Measurements from ENCODE around the gene ABCA9.
"Not testable (repeated sequence)": the region's sequence is repeated elsewhere in the genome, so short reads cannot be mapped to it uniquely, and the experiment has no call there.

ABCA9 gene, protein sequence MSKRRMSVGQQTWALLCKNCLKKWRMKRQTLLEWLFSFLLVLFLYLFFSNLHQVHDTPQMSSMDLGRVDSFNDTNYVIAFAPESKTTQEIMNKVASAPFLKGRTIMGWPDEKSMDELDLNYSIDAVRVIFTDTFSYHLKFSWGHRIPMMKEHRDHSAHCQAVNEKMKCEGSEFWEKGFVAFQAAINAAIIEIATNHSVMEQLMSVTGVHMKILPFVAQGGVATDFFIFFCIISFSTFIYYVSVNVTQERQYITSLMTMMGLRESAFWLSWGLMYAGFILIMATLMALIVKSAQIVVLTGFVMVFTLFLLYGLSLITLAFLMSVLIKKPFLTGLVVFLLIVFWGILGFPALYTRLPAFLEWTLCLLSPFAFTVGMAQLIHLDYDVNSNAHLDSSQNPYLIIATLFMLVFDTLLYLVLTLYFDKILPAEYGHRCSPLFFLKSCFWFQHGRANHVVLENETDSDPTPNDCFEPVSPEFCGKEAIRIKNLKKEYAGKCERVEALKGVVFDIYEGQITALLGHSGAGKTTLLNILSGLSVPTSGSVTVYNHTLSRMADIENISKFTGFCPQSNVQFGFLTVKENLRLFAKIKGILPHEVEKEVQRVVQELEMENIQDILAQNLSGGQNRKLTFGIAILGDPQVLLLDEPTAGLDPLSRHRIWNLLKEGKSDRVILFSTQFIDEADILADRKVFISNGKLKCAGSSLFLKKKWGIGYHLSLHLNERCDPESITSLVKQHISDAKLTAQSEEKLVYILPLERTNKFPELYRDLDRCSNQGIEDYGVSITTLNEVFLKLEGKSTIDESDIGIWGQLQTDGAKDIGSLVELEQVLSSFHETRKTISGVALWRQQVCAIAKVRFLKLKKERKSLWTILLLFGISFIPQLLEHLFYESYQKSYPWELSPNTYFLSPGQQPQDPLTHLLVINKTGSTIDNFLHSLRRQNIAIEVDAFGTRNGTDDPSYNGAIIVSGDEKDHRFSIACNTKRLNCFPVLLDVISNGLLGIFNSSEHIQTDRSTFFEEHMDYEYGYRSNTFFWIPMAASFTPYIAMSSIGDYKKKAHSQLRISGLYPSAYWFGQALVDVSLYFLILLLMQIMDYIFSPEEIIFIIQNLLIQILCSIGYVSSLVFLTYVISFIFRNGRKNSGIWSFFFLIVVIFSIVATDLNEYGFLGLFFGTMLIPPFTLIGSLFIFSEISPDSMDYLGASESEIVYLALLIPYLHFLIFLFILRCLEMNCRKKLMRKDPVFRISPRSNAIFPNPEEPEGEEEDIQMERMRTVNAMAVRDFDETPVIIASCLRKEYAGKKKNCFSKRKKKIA (N-terminal part only)

DNA sequence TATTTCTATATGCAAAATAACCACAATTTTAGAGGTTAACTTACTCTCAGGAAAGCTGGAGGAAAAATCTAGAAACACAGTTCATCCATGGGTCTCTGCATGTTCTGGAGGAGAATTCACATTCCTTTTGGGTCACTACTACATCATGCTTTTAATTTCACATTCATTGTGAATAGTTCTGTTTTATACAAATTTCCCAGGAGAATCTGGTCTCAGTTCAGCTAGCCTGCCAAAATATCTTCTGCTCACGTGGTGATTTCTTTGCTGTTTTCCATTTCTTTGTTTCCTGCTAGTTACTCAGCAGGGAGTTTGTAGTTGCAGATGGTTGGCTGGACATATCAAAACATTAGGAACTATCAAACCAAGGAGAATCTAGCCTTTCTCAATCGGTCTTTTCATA lies at the start of gene ABCA9:
Gene ABCA9 (minus strand): TSS at position 106 of the 400 bp plus-strand sequence. CDS start 9,801 bp downstream, outside the sequence.
- no peak for DNase-seq

DNA sequence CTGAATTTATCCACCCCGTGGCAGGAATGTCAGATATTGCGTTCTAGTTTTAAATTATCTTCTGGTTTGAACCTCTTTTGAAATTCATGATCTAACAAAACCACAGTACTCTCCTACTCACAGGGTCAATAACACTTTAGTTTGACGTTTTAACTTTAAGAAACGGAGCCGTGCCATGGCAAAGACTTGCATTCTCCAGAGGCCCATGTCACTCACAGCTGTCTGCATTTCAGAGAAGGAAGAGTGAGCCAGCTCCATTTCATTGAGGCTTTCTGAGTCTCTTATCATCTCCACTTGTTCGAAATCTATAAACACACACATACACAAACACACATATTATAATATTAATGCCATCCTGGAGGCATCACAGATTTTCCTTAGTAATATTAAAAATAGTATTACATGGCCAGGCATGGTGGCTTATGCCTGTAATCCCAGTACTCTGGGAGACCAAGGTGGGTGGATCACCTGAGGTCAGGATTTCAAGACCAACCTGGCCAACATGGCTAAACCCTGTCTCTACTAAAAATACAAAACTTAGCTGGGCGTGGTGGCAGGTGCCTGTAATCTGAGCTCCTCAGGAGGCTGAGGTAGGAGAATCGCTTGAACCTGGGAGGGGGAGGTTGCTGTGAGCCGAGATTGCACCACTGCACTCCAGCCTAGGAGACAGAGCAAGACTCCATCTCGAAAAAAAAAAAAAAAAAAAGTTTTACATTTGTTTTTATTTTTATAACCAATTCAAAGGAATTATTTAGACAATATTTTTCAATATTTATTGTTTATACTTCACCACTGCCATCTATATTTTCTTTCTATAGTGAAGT lies 45.4 kb upstream of the ABCA9 start:
- no peak for DNase-seq

DNA sequence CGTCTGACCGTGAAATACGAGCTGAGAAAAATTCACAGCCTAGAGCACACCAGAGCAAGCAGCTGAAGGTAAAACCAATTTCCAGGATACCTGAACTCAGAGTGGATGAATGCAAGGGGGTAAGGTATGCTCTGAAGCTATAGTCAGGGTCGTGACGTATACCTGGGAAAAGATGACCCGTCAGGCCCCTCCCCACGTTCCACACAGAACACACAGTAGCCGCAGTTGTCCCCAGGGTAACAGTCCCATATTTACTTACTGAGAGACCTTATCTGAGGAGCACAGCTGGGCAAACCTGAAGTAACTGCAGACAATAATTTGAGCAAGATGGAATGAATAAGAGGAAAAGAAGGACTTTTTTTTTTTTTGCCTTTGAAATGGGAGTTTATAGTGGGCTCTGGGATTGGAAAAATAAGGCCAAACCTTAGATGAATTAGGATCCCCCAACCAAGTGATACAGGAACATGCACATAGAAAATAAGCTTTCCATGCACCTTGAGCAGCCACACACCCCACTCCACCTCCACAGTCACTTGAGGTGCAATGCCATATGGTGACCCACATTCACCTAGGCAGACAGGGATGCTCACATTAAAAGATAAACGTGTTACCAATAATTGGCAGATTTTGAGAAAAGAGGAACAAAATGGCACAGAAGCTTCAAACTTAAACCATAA lies 43.0 kb upstream of the ABCA9 start:
- DNase-seq, result no peak

DNA sequence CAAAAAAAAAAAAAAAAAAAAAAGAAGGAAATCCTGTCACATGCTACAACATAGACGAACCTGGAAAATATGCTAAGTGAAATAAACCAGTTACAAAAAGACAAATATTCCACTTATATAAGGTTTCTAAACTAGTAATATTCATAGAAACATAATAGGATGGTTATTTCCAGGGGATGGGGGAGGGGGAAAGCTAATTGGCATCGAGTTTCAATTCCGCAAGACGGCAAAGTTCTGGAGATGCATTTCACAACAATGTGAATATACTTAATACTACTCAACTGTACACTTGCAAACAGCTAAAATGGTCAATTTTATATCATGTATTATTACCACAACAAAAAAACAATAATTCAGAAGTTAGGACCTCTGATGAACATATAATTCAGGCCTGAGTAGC lies 37.9 kb upstream of the ABCA9 start:
- no peak for DNase-seq

DNA sequence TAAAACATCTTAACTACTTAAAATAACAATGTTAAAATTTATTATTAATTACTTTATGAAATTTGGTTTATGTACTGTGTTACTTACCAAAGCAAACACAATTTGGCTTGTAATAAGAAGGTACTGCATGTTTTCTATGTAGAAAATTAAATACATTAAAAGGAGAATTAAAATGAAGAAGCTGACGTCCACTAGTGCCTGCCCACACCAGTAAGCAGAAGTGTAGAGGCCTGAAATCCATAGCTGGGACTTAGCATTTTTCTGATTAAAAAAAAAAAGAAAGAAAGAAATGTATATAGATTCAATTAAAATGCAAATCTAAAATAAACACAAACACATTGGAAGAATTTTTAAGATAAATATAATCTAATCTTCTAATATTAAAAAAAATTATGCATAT lies 35.8 kb upstream of the ABCA9 start:
- DNase-seq, result no peak

DNA sequence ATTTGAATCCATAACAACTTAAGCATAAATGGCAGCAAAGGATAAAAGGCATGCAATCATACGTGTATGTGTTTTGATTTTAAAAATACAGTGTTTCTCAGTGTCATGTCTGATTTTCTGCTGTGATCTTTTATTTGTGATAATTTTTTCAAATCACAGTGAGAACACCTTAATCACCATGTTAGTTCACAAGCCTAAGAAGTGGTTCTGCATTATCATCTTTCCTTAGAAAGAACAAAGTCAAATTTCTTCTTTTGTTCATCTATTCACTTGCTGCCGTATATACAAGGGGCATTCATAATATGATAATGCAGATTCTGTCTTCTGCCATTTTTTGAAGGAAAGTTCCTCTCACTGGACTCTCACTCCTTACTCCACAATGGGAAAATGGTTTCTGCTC lies 33.3 kb upstream of the ABCA9 start:
- DNase-seq, result no peak

DNA sequence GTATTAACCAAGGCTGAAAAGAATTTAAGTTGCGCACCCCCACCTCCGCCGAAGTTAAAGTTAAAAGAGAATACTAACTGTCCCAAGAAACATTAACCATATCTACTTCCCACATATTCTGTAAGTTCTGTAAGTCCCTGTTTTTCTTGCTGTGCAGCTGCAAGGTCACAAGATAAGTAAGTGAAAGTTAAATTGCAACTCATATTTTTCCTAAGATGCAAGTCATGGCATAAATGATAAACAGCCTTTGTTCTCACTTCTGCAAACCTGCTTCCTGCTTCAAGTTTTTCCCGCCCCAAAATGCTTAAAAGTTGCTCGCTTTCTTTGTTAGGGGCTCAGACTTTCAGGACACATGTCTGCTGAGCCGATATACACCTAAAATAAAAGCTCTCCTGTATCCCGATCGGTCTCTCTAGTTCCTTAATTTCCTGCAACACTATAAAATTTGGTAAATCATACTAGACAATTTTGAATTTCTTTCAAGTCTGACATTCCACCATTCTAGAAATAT lies 32.6 kb upstream of the ABCA9 start:
- DNase-seq, result no peak

DNA sequence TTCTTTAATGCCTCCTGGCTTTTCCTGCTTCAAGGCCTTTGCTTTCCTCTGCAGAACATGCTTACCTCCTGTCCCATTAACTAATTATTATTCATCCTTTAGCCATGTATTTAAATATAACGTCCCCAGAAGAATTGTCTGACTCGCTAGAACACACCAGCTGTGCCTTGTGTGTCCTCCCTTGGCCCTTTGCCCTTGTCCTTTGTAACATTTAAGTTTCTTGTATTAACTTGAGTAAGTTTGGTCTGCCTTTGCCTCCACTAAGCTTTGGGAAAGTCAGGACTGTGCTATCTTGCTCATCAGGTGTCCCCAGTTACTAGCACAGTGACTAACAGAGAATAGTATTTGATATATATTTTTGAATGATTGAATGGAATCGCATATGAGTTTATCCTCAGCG lies 29.6 kb upstream of the ABCA9 start:
- DNase-seq, result no peak

DNA sequence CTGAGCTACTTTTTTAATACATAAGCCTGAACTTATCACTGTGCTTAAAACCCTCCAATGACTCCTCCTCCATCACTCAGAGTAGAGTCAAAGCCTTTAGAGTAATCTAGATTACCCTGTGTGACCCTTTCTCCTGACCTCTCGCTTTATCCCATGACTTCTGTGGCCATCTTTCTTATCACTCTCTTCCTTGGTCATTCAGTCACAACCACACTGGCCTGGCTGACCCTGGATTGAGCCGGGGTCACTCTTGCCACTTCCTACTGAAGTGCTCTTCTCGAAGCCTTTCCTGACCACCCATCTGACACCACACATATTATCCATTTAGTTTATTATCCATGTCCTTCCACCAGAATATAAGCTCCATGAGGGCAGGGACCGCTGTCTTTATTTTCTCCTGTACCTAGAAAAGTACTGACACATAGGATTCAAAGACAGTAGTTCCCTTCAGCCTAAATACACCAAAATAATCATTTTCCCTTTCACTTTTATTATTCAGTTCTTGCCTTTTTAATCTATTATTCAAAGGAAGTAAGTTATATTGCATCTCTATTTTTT lies 28.0 kb upstream of the ABCA9 start:
- DNase-seq, result no peak

DNA sequence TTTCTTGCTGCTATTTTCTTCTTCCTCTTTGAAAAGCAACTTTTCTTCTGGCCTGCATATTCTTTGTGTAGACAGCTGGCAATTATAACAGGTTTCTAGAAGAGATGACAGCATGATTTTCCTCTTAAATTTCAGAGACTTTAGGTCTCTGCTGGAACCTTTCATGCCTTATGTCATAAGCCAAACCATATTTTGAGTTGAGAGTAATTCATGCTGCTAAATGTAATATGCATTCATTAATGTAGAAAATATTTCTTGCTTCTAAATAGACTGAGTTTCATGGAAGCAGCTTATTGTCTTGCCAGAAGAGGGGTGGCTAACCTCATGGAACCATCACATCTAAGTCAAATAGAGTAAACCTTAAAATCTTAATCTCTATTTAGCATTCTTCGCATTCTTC lies 25.9 kb upstream of the ABCA9 start:
- DNase-seq, result no peak

DNA sequence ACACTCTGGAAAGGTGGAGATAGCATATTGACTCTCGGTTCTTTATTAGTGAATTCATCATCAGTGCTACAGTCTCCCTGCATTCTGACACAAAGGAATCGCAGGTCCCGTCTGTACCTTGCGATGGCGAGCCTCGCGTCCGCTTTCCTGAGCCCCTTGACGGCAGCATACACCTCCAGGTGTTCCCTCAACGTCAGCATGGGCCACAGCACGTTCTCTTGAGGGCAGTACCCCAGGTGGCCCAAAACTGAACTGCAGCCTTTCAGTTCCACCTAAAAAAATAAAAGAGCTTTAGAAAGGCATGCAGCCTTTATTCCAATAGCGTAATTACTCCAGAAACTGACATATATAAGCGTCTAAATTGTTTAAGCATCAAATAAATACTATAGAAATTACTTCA lies 24.2 kb upstream of the ABCA9 start:
- DNase-seq, result no peak

DNA sequence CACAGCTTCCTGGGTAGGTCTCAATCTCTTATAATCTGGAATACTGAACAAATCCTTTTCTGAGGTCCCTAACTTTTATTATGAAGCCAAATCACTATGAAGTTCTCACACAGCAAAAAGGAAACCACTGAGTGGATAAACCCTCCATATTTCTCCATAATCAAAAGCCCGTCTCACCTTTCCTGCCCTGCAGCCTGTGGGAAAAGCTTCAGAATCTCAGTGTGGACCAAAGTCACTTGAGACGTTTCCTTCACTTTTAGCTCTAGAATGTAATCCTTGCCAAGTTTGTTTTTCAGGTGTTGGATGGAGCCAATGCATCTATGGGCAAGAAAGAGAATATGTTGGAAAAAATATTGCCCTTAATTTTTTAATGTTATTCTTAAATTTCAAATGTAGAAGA lies 22.0 kb upstream of the ABCA9 start:
- DNase-seq, result no peak

DNA sequence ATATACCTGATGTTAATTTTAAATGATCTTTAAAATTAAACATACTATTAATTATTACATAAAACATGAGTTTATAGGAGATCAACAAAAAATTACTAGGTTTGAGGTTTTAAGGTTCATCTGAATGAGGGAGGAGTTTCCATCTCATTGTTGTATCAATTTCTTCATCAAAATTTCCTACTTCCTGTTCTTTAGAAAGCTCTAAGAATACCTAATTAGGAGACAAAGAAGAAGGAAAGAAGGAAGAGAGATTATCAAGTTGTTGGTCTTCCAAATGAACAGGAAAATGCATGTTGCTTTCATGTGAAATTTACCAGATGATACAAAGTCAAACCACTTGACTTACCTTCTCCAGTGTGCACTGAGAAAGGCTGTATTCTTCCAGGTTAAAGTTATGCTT lies 18.1 kb upstream of the ABCA9 start:
- no peak for DNase-seq

DNA sequence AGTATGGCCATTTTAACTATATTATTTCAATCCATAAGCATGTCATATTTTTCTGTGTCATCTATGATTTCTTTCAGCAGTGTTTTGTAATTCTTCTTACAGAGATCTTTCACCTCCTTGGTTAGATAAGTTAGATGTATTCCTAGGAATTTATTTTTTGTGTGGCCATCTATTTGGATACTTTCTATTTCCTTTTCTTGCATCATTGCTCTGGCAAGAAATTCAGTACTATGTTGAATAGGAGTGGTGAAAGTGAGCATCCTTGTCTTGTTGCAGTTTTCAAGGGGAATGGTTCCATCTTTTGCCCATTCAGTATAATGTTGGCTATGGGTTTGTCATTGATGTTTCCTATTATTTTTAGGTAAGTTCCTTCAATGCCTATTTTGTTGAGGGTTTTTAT lies 15.1 kb upstream of the ABCA9 start:
- no peak for DNase-seq

DNA sequence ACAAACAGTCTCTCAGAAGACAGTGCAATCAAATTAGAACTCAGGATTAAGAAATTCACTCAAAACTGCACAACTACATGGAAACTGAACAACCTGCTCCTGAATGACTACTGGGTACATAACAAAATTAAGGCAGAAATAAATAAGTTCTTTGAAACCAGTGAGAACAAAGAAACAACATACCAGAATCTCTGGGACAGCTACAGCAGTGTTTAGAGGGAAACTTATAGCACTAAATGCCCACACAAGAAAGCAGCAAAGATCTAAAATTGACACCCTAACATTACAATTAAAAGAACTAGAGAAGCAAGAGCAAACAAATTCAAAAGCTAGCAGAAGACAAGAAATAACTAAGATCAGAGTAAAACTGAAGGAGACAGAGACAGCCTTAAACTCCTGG lies 12.7 kb upstream of the ABCA9 start:
- not testable (repeated sequence) for DNase-seq

DNA sequence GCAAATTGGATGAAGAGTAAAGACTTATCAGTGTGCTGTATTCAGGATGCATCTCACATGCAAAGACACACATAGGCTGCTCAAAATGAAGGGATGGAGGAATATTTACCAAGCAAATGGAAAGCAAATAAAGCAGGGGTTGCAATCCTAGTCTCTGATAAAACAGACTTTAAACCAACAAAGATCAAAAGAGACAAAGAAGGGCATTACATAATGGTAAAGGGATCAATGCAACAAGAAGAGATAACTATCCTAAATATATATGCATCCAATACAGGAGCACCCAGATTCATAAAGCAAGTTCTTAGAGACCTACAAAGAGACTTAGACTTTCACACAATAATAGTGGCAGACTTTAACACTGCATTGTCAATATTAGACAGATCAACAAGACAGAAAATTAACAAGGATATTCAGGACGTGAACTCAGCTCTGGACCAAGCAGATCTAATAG lies 12.1 kb upstream of the ABCA9 start:
- not testable (repeated sequence) for DNase-seq

DNA sequence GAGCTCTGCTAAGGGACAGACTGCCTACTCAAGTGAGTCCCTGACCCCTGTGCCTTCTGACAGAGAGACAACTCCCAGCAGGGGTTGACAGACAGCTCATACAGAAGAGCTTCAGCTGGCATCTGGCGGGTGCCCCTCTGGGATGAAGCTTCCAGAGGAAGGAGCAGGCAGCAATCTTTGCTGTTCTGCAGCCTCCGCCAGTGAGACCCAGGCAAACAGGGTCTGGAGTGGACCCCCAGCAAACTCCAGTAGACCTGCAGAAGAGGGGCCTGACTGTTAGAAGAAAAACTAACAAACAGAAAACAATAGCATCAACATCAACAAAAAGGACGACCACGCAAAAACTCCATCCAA lies 10.5 kb upstream of the ABCA9 start:
- DNase-seq, result not testable (repeated sequence)

DNA sequence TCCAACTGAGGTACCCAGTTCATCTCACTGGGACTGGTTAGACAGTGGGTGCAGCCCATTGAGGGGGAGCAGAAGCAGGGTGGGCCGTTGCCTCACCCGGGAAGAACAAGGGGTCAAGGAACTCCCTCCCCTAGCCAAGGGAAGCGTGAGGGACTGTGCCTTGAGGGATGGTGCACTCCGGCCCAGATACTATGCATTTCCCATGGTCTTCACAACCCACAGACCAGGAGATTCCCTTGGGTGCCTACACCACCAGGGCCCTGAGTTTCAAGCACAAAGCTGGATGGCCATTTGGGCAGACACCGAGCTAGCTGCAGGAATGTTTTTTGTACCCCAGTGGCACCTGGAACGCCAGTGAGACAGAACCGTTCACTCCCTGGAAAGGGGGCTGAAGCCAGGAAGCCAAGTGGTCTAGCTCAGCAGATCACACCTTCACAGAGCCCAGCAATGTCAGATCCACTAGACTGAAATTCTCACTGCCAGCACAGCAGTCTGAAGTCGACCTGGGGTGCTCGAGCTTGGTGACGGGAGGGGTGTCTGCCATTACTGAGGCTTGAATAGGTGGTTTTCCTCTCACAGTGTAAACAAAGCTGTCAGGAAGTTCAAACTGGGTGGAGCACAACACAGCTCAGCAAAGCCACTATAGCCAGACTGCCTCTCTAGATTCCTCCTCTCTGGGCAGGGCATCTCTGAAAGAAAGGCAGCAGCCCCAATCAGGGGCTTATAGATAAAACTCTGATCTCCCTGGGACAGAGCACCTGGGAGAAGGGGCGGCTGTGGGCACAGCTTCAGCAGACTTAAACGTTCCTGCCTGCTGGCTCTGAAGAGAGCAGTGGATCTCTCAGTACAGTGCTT lies 9.9 kb upstream of the ABCA9 start:
- not testable (repeated sequence) for DNase-seq

DNA sequence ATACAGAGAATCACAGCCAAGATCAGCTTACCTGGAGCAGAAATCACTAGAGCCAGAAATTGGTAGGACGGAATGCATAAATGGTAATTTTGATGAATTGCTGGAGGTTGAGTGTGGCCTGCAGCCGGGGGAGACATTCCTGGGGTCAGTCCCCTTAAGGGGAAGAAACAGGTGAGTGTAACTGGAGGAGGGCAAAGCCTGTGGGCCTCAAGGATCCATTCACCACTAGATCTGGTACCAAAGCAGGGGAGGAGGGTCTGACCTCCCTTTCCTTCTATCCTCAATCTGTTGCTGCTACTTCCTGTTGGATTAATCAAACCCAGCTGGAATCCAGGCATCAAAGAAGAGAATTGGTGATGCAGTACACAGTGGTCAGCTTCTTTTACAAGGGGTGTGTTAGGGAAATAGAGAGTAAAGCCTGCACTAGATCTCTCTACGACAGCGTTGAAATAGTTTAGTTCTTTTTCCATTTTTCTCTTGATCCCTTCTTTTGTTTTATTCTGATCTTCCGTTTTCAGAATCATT lies 8.6 kb upstream of the ABCA9 start:
- no peak for DNase-seq
